Thyroid gland (tissue), 4 donors: Measurements from ENCODE around the gene WASF2. TPM values are rescaled to one million over a fixed set of nuclear protein-coding genes. Genes with fewer than 3 reads are reported as not detected.

Experiments
- DNase-seq, 2 donors: peaks; one replicate each; pipeline ENCODE4 v3.0.0-alpha.2; 2019
- H3K27ac ChIP-seq, 3 donors: fragments of 200-600 bp; sonication (generic); 1 replicate in 2 of 3; 2 replicates in 1 of 3; pipeline ENCODE4 v1.5.1; 2016 to 2019; ENCODE audit warnings: mild to moderate bottlenecking in 1 of 3, moderate library complexity in 1 of 3
- H3K27me3 ChIP-seq: fragments of 200-600 bp; sonication (generic); one replicate; pipeline ENCODE4 v1.5.1; 2019
- H3K36me3 ChIP-seq, 2 donors: fragments of 200-600 bp; sonication (generic); one replicate each; pipeline ENCODE4 v1.5.1; 2016 to 2019
- H3K4me1 ChIP-seq, 2 donors: fragments of 200-600 bp; sonication (generic); one replicate each; pipeline ENCODE4 v1.5.1; 2017 to 2019
- H3K4me3 ChIP-seq, 3 donors: fragments of 200-600 bp; sonication (generic); replicated peaks in 1 of 3; 1 replicate in 2 of 3; 2 replicates in 1 of 3; pipeline ENCODE4 v1.5.1; 2016; ENCODE audit warnings: mild to moderate bottlenecking in 1 of 3
- H3K9me3 ChIP-seq: fragments of 200-600 bp; sonication (generic); one replicate; pipeline ENCODE4 v1.5.1; 2017
- POLR2A ChIP-seq, 2 donors: fragments of 450-650 bp; IDR thresholded peaks; one replicate each; pipeline ENCODE4 v1.6.1; 2017; ENCODE audit warnings: antibody characterized with exemption in 2 of 2, mild to moderate bottlenecking in 2 of 2, moderate library complexity in 1 of 2
- WGBS, 2 donors: methylation state at CpG; one replicate each; pipeline ENCODE4 v1.1.5; 2017; 5-methylcytosine and 5-hydroxymethylcytosine counted together
- intact Hi-C: fragments of 100-400 bp; cut with DNase I; formaldehyde crosslinking; loops from one replicate; pipeline ENCODE4 v1.15.1; 2023
- total RNA-seq, 4 donors: library from RNA; depleted of rRNA; stranded (reverse); fragments of >200 nt; gene quantifications; one replicate each; pipeline ENCODE4 v1.2.3, GENCODE V29; 2016
- TF ChIP-seq, protein P1 (sequence below), 6 experiments: fragments of 200-600 bp in 3 of 6; fragments of 450-650 bp in 3 of 6; sonication (generic) in 3 of 6; IDR thresholded peaks; one replicate each; pipeline ENCODE4 v1.5.1; 2016 to 2019; ENCODE audit warnings: antibody characterized with exemption in 6 of 6, mild to moderate bottlenecking in 2 of 6, inconsistent platforms in 1 of 6, moderate library complexity in 1 of 6

The WASF2 gene
- total RNA-seq, 4 donors from 2014 or later: 38.3 to 47.7 (median 46.7) TPM

DNA sequence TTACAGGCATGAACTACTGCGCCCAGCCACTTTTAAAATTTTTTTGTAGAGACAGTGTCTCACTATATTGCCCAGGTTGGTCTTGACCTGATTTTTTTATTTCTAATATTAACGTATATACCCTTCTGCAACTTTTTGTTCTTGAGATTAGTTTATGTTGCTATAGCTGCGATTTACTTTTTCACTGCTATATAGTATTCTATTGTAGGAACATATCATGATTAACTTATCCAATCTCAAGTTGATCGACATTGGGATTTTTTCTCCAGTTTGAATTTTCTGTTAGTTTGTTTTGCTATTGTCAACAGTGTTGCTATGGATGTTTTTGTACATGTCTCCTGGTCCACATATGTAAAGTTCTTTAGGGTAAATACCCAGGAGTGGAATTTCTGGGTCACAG is 35.4 kb downstream of the WASF2 start:
- no peaks in the 10 kb centered on the region for H3K36me3 ChIP-seq
- WGBS, 2 donors: 97 to 98% methylated on average over 4 of the region's 4 CpGs
- no peak for DNase-seq
- peak overlapping the region in 1 of 3 donors; percentile 56 for H3K27ac ChIP-seq
- TF ChIP-seq POLR2A (IDR thresholded peaks at IDR 0.05): no peak
- TF ChIP-seq, protein P1, sequence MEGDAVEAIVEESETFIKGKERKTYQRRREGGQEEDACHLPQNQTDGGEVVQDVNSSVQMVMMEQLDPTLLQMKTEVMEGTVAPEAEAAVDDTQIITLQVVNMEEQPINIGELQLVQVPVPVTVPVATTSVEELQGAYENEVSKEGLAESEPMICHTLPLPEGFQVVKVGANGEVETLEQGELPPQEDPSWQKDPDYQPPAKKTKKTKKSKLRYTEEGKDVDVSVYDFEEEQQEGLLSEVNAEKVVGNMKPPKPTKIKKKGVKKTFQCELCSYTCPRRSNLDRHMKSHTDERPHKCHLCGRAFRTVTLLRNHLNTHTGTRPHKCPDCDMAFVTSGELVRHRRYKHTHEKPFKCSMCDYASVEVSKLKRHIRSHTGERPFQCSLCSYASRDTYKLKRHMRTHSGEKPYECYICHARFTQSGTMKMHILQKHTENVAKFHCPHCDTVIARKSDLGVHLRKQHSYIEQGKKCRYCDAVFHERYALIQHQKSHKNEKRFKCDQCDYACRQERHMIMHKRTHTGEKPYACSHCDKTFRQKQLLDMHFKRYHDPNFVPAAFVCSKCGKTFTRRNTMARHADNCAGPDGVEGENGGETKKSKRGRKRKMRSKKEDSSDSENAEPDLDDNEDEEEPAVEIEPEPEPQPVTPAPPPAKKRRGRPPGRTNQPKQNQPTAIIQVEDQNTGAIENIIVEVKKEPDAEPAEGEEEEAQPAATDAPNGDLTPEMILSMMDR (IDR thresholded peaks at IDR 0.05): no peak
- H3K4me1 ChIP-seq: peaks cover 11 to 20% of the 10 kb centered on the region in 2 donors
- H3K9me3 ChIP-seq: no peaks in the 10 kb centered on the region
- intact Hi-C loops: no loop called here
- no peak overlapping the region for H3K4me3 ChIP-seq
- no peaks in the 10 kb centered on the region for H3K27me3 ChIP-seq

DNA sequence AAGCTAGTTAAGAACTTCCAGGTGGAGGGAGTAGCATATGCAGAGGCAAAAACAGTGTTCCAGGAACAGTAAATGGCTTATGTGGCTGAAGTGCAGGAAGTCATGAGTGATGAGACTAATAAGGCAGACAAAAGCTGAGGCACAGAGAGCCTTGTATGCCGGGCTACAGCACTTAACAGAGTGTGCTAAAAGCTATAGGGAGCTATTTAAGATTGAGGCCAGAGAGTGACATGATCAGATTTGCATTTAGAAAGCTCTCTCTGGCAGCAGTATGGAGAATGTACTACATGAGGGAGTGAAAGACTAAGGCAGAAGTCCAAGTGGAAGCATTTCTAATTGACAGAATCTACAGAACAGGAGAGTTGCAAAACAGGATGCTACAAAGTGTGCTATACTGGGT is 38.6 kb downstream of the WASF2 start:
- Histone ChIP-seq H3K4me3 (no peak overlapping the region), H3K4me1 (peaks cover 15 to 26% of the 10 kb centered on the region in 2 donors), H3K9me3 (no peaks in the 10 kb centered on the region), H3K27me3 (no peaks in the 10 kb centered on the region), H3K27ac (no peak overlapping the region), H3K36me3 (no peaks in the 10 kb centered on the region)
- WGBS, 2 donors: 72 to 77% methylated on average over 1 of the region's 1 CpG
- no peak for DNase-seq
- intact Hi-C loops: no loop called here
- no peak for TF ChIP-seq POLR2A (IDR thresholded peaks at IDR 0.05)
- TF ChIP-seq, protein P1 (IDR thresholded peaks at IDR 0.05): no peak

DNA sequence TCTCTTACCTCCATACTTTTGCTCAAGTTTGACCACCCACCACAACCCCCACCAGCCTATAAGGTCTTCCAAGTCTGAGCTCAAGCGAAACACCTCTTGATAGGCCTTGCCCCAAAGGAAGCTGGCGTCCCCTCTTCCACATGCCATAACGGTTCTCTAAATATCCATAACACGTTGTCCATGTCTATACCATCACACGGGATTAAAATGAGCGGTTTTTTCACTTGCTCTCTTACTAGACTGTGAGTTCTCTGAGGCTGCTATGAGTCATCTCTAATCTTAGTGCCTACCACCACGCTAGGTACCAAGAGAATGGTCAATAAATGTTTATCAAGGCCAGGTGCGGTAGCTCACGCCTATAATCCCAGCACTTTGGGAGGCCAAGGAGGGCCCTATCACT is 41.0 kb downstream of the WASF2 start:
- H3K27ac ChIP-seq: no peak overlapping the region
- intact Hi-C loops: no loop called here
- no peak for TF ChIP-seq POLR2A (IDR thresholded peaks at IDR 0.05)
- TF ChIP-seq, protein P1 (IDR thresholded peaks at IDR 0.05): no peak
- WGBS, 2 donors: 97 to 98% methylated on average over 9 of the region's 9 CpGs
- no peaks in the 10 kb centered on the region for H3K27me3 ChIP-seq
- H3K4me3 ChIP-seq: no peak overlapping the region
- H3K36me3 ChIP-seq: no peaks in the 10 kb centered on the region
- DNase-seq: no peak
- no peaks in the 10 kb centered on the region for H3K9me3 ChIP-seq
- H3K4me1 ChIP-seq: peaks cover 12 to 30% of the 10 kb centered on the region in 2 donors

DNA sequence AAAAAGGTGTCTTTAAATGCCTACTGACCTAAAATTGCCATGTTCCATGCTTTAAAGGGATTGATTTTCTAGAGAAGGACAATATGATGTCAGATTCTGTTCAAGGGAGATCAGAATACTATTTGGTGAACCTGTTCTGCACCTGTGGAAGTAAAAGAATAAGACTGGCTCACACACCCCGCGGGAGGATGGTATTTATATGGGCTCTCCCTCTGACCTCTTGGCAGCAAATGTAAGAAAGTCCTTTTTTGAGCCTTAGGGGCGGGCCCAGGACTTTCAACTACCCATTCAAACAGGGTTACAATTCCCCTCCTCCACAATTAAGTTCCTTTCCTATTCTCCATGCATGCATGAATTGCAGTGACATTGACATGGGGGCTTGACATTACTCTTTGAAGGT is 42.1 kb downstream of the WASF2 start:
- Histone ChIP-seq H3K27ac (no peak overlapping the region), H3K27me3 (no peaks in the 10 kb centered on the region), H3K36me3 (no peaks in the 10 kb centered on the region), H3K9me3 (no peaks in the 10 kb centered on the region), H3K4me3 (no peak overlapping the region), H3K4me1 (peaks cover 12 to 27% of the 10 kb centered on the region in 2 donors)
- DNase-seq: no peak
- intact Hi-C loops: no loop called here
- no peak for TF ChIP-seq POLR2A (IDR thresholded peaks at IDR 0.05)
- TF ChIP-seq, protein P1 (IDR thresholded peaks at IDR 0.05): no peak
- whole genome bisulfite sequencing, 2 donors: 67 to 76% methylated on average over 3 of the region's 3 CpGs

DNA sequence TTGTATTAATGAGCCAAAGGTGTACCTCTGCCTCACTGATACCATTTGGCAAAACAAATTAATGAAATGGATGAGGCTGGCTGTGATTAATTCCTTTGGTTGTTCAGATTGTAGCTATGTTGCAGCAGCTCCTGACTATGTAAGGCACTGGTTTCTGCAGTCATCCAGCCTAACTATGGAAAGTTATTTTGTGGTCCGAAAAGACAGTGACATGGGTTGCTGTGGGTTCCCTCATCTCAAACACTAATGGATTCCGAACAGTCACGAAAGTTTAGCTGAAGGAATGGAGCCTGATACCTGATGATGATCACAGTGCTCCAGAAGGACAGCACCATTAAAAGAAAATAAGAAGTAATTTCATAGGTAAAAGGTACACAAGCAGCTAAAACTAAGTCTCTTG is 42.6 kb downstream of the WASF2 start:
- H3K27me3 ChIP-seq: no peaks in the 10 kb centered on the region
- no peak overlapping the region for H3K27ac ChIP-seq
- H3K36me3 ChIP-seq: no peaks in the 10 kb centered on the region
- intact Hi-C loops: no loop called here
- TF ChIP-seq, protein P1 (IDR thresholded peaks at IDR 0.05): no peak
- TF ChIP-seq POLR2A (IDR thresholded peaks at IDR 0.05): no peak
- H3K9me3 ChIP-seq: no peaks in the 10 kb centered on the region
- no peak for DNase-seq
- 97% methylated on average over 3 of the region's 3 CpGs for WGBS, 2 donors
- H3K4me3 ChIP-seq: no peak overlapping the region
- peaks cover 12 to 27% of the 10 kb centered on the region in 2 donors for H3K4me1 ChIP-seq
